Hepatocyte (in vitro differentiated cells): ENCODE measurements around the gene TRNP1.

Experiments
- CTCF ChIP-seq: fragments of 200-600 bp; sonication (generic); IDR thresholded peaks from 2 replicates; pipeline ENCODE4 v1.5.1; 2016; ENCODE audit warnings: antibody characterized with exemption, mild to moderate bottlenecking; ENCODE audit not compliant: poor library complexity
- EZH2 ChIP-seq: fragments of 200-600 bp; sonication (generic); IDR thresholded peaks from 2 replicates; pipeline ENCODE4 v1.6.1; 2016; ENCODE audit warnings: antibody characterized with exemption, mild to moderate bottlenecking, borderline replicate concordance
- EZH2phosphoT487 ChIP-seq: fragments of 200-600 bp; sonication (generic); IDR thresholded peaks from one replicate; pipeline ENCODE4 v1.6.1; 2018; ENCODE audit warnings: antibody characterized with exemption, mild to moderate bottlenecking, low read depth, moderate library complexity; ENCODE audit not compliant: unreplicated experiment, severe bottlenecking

GRCh38 chr1:27047914-27048313 is 54.4 kb downstream of the TRNP1 start:
- TF ChIP-seq CTCF (no peak), EZH2 (no peak), EZH2phosphoT487 (no peak)
